HG03520 (cell line): ENCODE data around the gene MRPL28.
"Not testable (repeated sequence)": the region's sequence is repeated elsewhere in the genome, so short reads cannot be mapped to it uniquely, and the experiment has no call there.

Experiments used
- ATAC-seq: cut with Tn5 transposase; IDR thresholded peaks from one replicate; pipeline ENCODE4 v1.9.1; 2021; ENCODE audit warnings: mild to moderate bottlenecking, moderate library complexity; ENCODE audit not compliant: unreplicated experiment

MRPL28 gene

GRCh38 chr16:341095-341973 lies 29.0 kb downstream of the MRPL28 start:
- not testable (repeated sequence) for ATAC-seq

GRCh38 chr16:340370-341091 lies 29.8 kb downstream of the MRPL28 start:
- no peak for ATAC-seq

GRCh38 chr16:339680-340079 lies 30.7 kb downstream of the MRPL28 start:
- no peak for ATAC-seq

- no peak for ATAC-seq
Observed at GRCh38 chr16:337975-338575, 32.3 kb downstream of the MRPL28 start.

- no peak for ATAC-seq
Observed at GRCh38 chr16:337437-337836, 32.9 kb downstream of the MRPL28 start.

- no peak for ATAC-seq
Observed at GRCh38 chr16:336269-336668, 34.1 kb downstream of the MRPL28 start.

GRCh38 chr16:334861-335632 lies 35.3 kb downstream of the MRPL28 start:
- ATAC-seq: not testable (repeated sequence)

- not testable (repeated sequence) for ATAC-seq
Observed at GRCh38 chr16:334164-334832, 36.0 kb downstream of the MRPL28 start.

- no peak for ATAC-seq
Observed at GRCh38 chr16:333406-334094, 36.8 kb downstream of the MRPL28 start.

- ATAC-seq: not testable (repeated sequence)
Observed at GRCh38 chr16:331181-331814, 39.0 kb downstream of the MRPL28 start.

- no peak for ATAC-seq
Observed at GRCh38 chr16:330741-331140, 39.6 kb downstream of the MRPL28 start.

GRCh38 chr16:325375-326145 lies 44.8 kb downstream of the MRPL28 start:
- ATAC-seq: no peak

GRCh38 chr16:324451-325334 lies 45.6 kb downstream of the MRPL28 start:
- no peak for ATAC-seq

GRCh38 chr16:324201-324450 lies 46.2 kb downstream of the MRPL28 start:
- ATAC-seq: no peak

GRCh38 chr16:322476-323143 lies 47.7 kb downstream of the MRPL28 start:
- no peak for ATAC-seq

GRCh38 chr16:321532-321931 lies 48.8 kb downstream of the MRPL28 start:
- no peak for ATAC-seq

- ATAC-seq: no peak
Observed at GRCh38 chr16:320206-320605, 50.1 kb downstream of the MRPL28 start.
